Measurements from ENCODE around the gene GPER1.

Gene GPER1

GRCh38 chr7:1106063-1106792 is 18.3 kb downstream of the GPER1 start:
- H3K36me3 ChIP-seq (ENCODE audit: control insufficient read depth in 2 of 2, insufficient read depth in 2 of 2, low read length in 2 of 2), result no peaks in the 10 kb centered on the region
- no peak overlapping the region for H3K27ac ChIP-seq (ENCODE audit: low read length)
- H3K9ac ChIP-seq (ENCODE audit: low read length in 2 of 2), result no peak overlapping the region
- no peak overlapping the region for H3K4me3 ChIP-seq (ENCODE audit: low read length in 2 of 2)
- H3K4me1 ChIP-seq (ENCODE audit: control insufficient read depth, insufficient read depth, low read length), result no peaks in the 10 kb centered on the region
- no peaks in the 10 kb centered on the region for H3K9me3 ChIP-seq (ENCODE audit: control insufficient read depth in 2 of 2, low read length in 2 of 2)
- H3K27me3 ChIP-seq (ENCODE audit: control insufficient read depth in 1 of 2, insufficient read depth in 2 of 2, low read length in 2 of 2), result no peaks in the 10 kb centered on the region

- Histone ChIP-seq H3K4me3 (ENCODE audit: low read length in 2 of 2) (no peak overlapping the region), H3K9ac (ENCODE audit: low read length in 2 of 2) (no peak overlapping the region), H3K9me3 (ENCODE audit: control insufficient read depth in 2 of 2, low read length in 2 of 2) (no peaks in the 10 kb centered on the region), H3K36me3 (ENCODE audit: control insufficient read depth in 2 of 2, insufficient read depth in 2 of 2, low read length in 2 of 2) (no peaks in the 10 kb centered on the region), H3K27me3 (ENCODE audit: control insufficient read depth in 1 of 2, insufficient read depth in 2 of 2, low read length in 2 of 2) (no peaks in the 10 kb centered on the region), H3K27ac (ENCODE audit: low read length) (no peak overlapping the region), H3K4me1 (ENCODE audit: control insufficient read depth, insufficient read depth, low read length) (no peaks in the 10 kb centered on the region)
Measured at GRCh38 chr7:1106793-1107421, 19.0 kb downstream of the GPER1 start.

- Histone ChIP-seq H3K27me3 (ENCODE audit: control insufficient read depth in 1 of 2, insufficient read depth in 2 of 2, low read length in 2 of 2) (no peaks in the 10 kb centered on the region), H3K36me3 (ENCODE audit: control insufficient read depth in 2 of 2, insufficient read depth in 2 of 2, low read length in 2 of 2) (peaks cover 0 to 2% of the 10 kb centered on the region in 2 donors), H3K4me3 (ENCODE audit: low read length in 2 of 2) (no peak overlapping the region), H3K27ac (ENCODE audit: low read length) (no peak overlapping the region), H3K9ac (ENCODE audit: low read length in 2 of 2) (no peak overlapping the region), H3K9me3 (ENCODE audit: control insufficient read depth in 2 of 2, low read length in 2 of 2) (no peaks in the 10 kb centered on the region), H3K4me1 (ENCODE audit: control insufficient read depth, insufficient read depth, low read length) (no peaks in the 10 kb centered on the region)
Measured at GRCh38 chr7:1108264-1108920, 20.5 kb downstream of the GPER1 start.

GRCh38 chr7:1109581-1110310 is 21.8 kb downstream of the GPER1 start:
- H3K4me1 ChIP-seq (ENCODE audit: control insufficient read depth, insufficient read depth, low read length), result no peaks in the 10 kb centered on the region
- no peak overlapping the region for H3K9ac ChIP-seq (ENCODE audit: low read length in 2 of 2)
- H3K4me3 ChIP-seq (ENCODE audit: low read length in 2 of 2), result no peak overlapping the region
- peaks cover 0 to 2% of the 10 kb centered on the region in 2 donors for H3K36me3 ChIP-seq (ENCODE audit: control insufficient read depth in 2 of 2, insufficient read depth in 2 of 2, low read length in 2 of 2)
- H3K27me3 ChIP-seq (ENCODE audit: control insufficient read depth in 1 of 2, insufficient read depth in 2 of 2, low read length in 2 of 2), result no peaks in the 10 kb centered on the region
- no peak overlapping the region for H3K27ac ChIP-seq (ENCODE audit: low read length)
- no peaks in the 10 kb centered on the region for H3K9me3 ChIP-seq (ENCODE audit: control insufficient read depth in 2 of 2, low read length in 2 of 2)

- peaks cover 0 to 2% of the 10 kb centered on the region in 2 donors for H3K36me3 ChIP-seq (ENCODE audit: control insufficient read depth in 2 of 2, insufficient read depth in 2 of 2, low read length in 2 of 2)
- no peaks in the 10 kb centered on the region for H3K4me1 ChIP-seq (ENCODE audit: control insufficient read depth, insufficient read depth, low read length)
Measured at GRCh38 chr7:1110358-1110757, 22.4 kb downstream of the GPER1 start.

GRCh38 chr7:1111156-1111555 is 23.2 kb downstream of the GPER1 start:
- Histone ChIP-seq H3K9me3 (ENCODE audit: control insufficient read depth in 2 of 2, low read length in 2 of 2) (no peaks in the 10 kb centered on the region), H3K36me3 (ENCODE audit: control insufficient read depth in 2 of 2, insufficient read depth in 2 of 2, low read length in 2 of 2) (peaks cover 0 to 2% of the 10 kb centered on the region in 2 donors), H3K27me3 (ENCODE audit: control insufficient read depth in 1 of 2, insufficient read depth in 2 of 2, low read length in 2 of 2) (no peaks in the 10 kb centered on the region), H3K4me3 (ENCODE audit: low read length in 2 of 2) (no peak overlapping the region), H3K4me1 (ENCODE audit: control insufficient read depth, insufficient read depth, low read length) (no peaks in the 10 kb centered on the region), H3K27ac (ENCODE audit: low read length) (no peak overlapping the region), H3K9ac (ENCODE audit: low read length in 2 of 2) (no peak overlapping the region)

More at GRCh38 chr7:1110358-1110757, 22.4 kb downstream of the GPER1 start:
- Histone ChIP-seq H3K9ac (ENCODE audit: low read length in 2 of 2) (no peak overlapping the region), H3K27me3 (ENCODE audit: control insufficient read depth in 1 of 2, insufficient read depth in 2 of 2, low read length in 2 of 2) (no peaks in the 10 kb centered on the region), H3K9me3 (ENCODE audit: control insufficient read depth in 2 of 2, low read length in 2 of 2) (no peaks in the 10 kb centered on the region), H3K27ac (ENCODE audit: low read length) (no peak overlapping the region), H3K4me3 (ENCODE audit: low read length in 2 of 2) (no peak overlapping the region)

- peaks cover 0 to 2% of the 10 kb centered on the region in 2 donors for H3K36me3 ChIP-seq (ENCODE audit: control insufficient read depth in 2 of 2, insufficient read depth in 2 of 2, low read length in 2 of 2)
- no peaks in the 10 kb centered on the region for H3K27me3 ChIP-seq (ENCODE audit: control insufficient read depth in 1 of 2, insufficient read depth in 2 of 2, low read length in 2 of 2)
- no peak overlapping the region for H3K9ac ChIP-seq (ENCODE audit: low read length in 2 of 2)
- no peak overlapping the region for H3K4me3 ChIP-seq (ENCODE audit: low read length in 2 of 2)
- H3K9me3 ChIP-seq (ENCODE audit: control insufficient read depth in 2 of 2, low read length in 2 of 2), result no peaks in the 10 kb centered on the region
- H3K4me1 ChIP-seq (ENCODE audit: control insufficient read depth, insufficient read depth, low read length), result no peaks in the 10 kb centered on the region
- H3K27ac ChIP-seq (ENCODE audit: low read length), result no peak overlapping the region
Measured at GRCh38 chr7:1112109-1112508, 24.2 kb downstream of the GPER1 start.

GRCh38 chr7:1112625-1113547 is 25.0 kb downstream of the GPER1 start:
- Histone ChIP-seq H3K9me3 (ENCODE audit: control insufficient read depth in 2 of 2, low read length in 2 of 2) (no peaks in the 10 kb centered on the region), H3K9ac (ENCODE audit: low read length in 2 of 2) (no peak overlapping the region), H3K4me1 (ENCODE audit: control insufficient read depth, insufficient read depth, low read length) (no peaks in the 10 kb centered on the region), H3K36me3 (ENCODE audit: control insufficient read depth in 2 of 2, insufficient read depth in 2 of 2, low read length in 2 of 2) (peaks cover 0 to 2% of the 10 kb centered on the region in 2 donors), H3K27ac (ENCODE audit: low read length) (no peak overlapping the region), H3K4me3 (ENCODE audit: low read length in 2 of 2) (no peak overlapping the region), H3K27me3 (ENCODE audit: control insufficient read depth in 1 of 2, insufficient read depth in 2 of 2, low read length in 2 of 2) (no peaks in the 10 kb centered on the region)

- H3K27ac ChIP-seq (ENCODE audit: low read length), result no peak overlapping the region
- H3K9me3 ChIP-seq (ENCODE audit: control insufficient read depth in 2 of 2, low read length in 2 of 2), result no peaks in the 10 kb centered on the region
- no peak overlapping the region for H3K4me3 ChIP-seq (ENCODE audit: low read length in 2 of 2)
- peaks cover 0 to 2% of the 10 kb centered on the region in 2 donors for H3K36me3 ChIP-seq (ENCODE audit: control insufficient read depth in 2 of 2, insufficient read depth in 2 of 2, low read length in 2 of 2)
- H3K9ac ChIP-seq (ENCODE audit: low read length in 2 of 2), result no peak overlapping the region
- H3K4me1 ChIP-seq (ENCODE audit: control insufficient read depth, insufficient read depth, low read length), result no peaks in the 10 kb centered on the region
- no peaks in the 10 kb centered on the region for H3K27me3 ChIP-seq (ENCODE audit: control insufficient read depth in 1 of 2, insufficient read depth in 2 of 2, low read length in 2 of 2)
Measured at GRCh38 chr7:1113548-1113885, 25.6 kb downstream of the GPER1 start.

GRCh38 chr7:1114088-1114487 is 26.2 kb downstream of the GPER1 start:
- Histone ChIP-seq H3K9me3 (ENCODE audit: control insufficient read depth in 2 of 2, low read length in 2 of 2) (no peaks in the 10 kb centered on the region), H3K27ac (ENCODE audit: low read length) (no peak overlapping the region), H3K4me1 (ENCODE audit: control insufficient read depth, insufficient read depth, low read length) (no peaks in the 10 kb centered on the region), H3K27me3 (ENCODE audit: control insufficient read depth in 1 of 2, insufficient read depth in 2 of 2, low read length in 2 of 2) (no peaks in the 10 kb centered on the region), H3K36me3 (ENCODE audit: control insufficient read depth in 2 of 2, insufficient read depth in 2 of 2, low read length in 2 of 2) (peaks cover 0 to 2% of the 10 kb centered on the region in 2 donors), H3K4me3 (ENCODE audit: low read length in 2 of 2) (no peak overlapping the region), H3K9ac (ENCODE audit: low read length in 2 of 2) (no peak overlapping the region)
